HCT116 (cell line): ENCODE data around the gene C10orf62. TPM values are rescaled to one million over a fixed set of nuclear protein-coding genes. Genes with fewer than 3 reads are reported as not detected.

Experiments
- ATAC-seq: fragments of 200-7000 bp; cut with Tn5 transposase; 2 replicates; pipeline ENCODE4 v1.9.1; 2020; ENCODE audit warnings: mild to moderate bottlenecking, moderate library complexity
- BruUV-seq: library from RNA; stranded (reverse); fragments of 400-500 nt; replicated peaks from 2 replicates; lab custom pipeline; 2021; lab: Mats Ljungman, UMichigan
- CTCF ChIA-PET: fragments of 300-600 bp; sonication (Branson Sonifier 250); formaldehyde crosslinking; loops from one replicate; lab custom pipeline; 2021; ENCODE audit warnings: antibody characterized with exemption; lab: Charles Lee
- POLR2A ChIA-PET: fragments of 300-600, 350-600 bp; sonication (Branson Sonifier 250); formaldehyde crosslinking; loops from one replicate; lab custom pipeline; 2021; ENCODE audit warnings: antibody characterized with exemption; lab: Charles Lee
- RAD21 ChIA-PET, 2 experiments: fragments of 300-600 bp; sonication (Branson Sonifier 250); formaldehyde crosslinking; loops; one replicate each; lab custom pipeline; 2023; ENCODE audit warnings: low total read pairs in 2 of 2; ENCODE audit not compliant: uncharacterized antibody in 2 of 2, unreplicated experiment in 2 of 2, low non-redundant PET in 1 of 2; lab: Charles Lee
- DNase-seq: peaks from one replicate; pipeline ENCODE4 v3.0.0-alpha.2; 2010; ENCODE audit warnings: low read depth, low spot score
- H2AFZ ChIP-seq: fragments of 200-600 bp; shearing (Covaris generic), sonication (generic); 2 replicates; pipeline ENCODE4 v1.6.1; 2017; ENCODE audit warnings: low read depth, mixed run types, mixed read lengths, antibody characterized with exemption, low read length; ENCODE audit not compliant: poor library complexity, severe bottlenecking
- H3K27ac ChIP-seq: 2 replicates; pipeline ENCODE4 v1.5.1; 2012; ENCODE audit warnings: low read depth, low read length
- H3K27me3 ChIP-seq: fragments of 200-600 bp; sonication (generic); 2 replicates; pipeline ENCODE4 v1.6.1; 2016; ENCODE audit warnings: mixed run types, low read length, mixed read lengths; ENCODE audit not compliant: insufficient read depth
- H3K36me3 ChIP-seq, 2 experiments: fragments of 200-500 bp in 1 of 2; fragments of 200-600 bp in 1 of 2; sonication (Bioruptor generic) in 1 of 2; sonication (generic) in 1 of 2; 2 replicates each; pipeline versions ENCODE4 v1.5.1 to v1.6.1; 2014 to 2016; ENCODE audit warnings: low read length in 2 of 2, inconsistent platforms in 1 of 2, mixed read lengths in 1 of 2, mixed run types in 1 of 2; ENCODE audit not compliant: insufficient read depth in 2 of 2, control insufficient read depth in 1 of 2
- H3K4me1 ChIP-seq, 2 experiments: fragments of 200-600 bp in 1 of 2; sonication (generic) in 1 of 2; 2 replicates each; pipeline versions ENCODE4 v1.5.1 to v1.6.1; 2012 to 2017; ENCODE audit warnings: low read length in 2 of 2, inconsistent platforms in 1 of 2, mild to moderate bottlenecking in 1 of 2, mixed read lengths in 1 of 2, mixed run types in 1 of 2, moderate library complexity in 1 of 2; ENCODE audit not compliant: insufficient read depth in 2 of 2, control insufficient read depth in 1 of 2
- H3K4me2 ChIP-seq: fragments of 200-600 bp; sonication (generic); 2 replicates; pipeline ENCODE4 v1.6.1; 2017; ENCODE audit warnings: mixed run types, low read length, mixed read lengths
- H3K4me3 ChIP-seq, 2 experiments: fragments of 200-600 bp in 1 of 2; sonication (generic) in 1 of 2; replicated peaks in 1 of 2; 2 replicates each; pipeline ENCODE4 v1.5.1; 2011 to 2016; ENCODE audit warnings: low read length in 2 of 2, control low read depth in 1 of 2, low read depth in 1 of 2, mild to moderate bottlenecking in 1 of 2, mixed read lengths in 1 of 2, mixed run types in 1 of 2
- H3K79me2 ChIP-seq: fragments of 200-600 bp; sonication (generic); 2 replicates; pipeline ENCODE4 v1.6.1; 2017; ENCODE audit warnings: mild to moderate bottlenecking, mixed run types, low read length, moderate library complexity, mixed read lengths; ENCODE audit not compliant: insufficient read depth
- H3K9ac ChIP-seq: fragments of 200-600 bp; sonication (generic); 2 replicates; pipeline ENCODE4 v1.6.1; 2016; ENCODE audit warnings: low read length, mixed read lengths
- H3K9me2 ChIP-seq: fragments of 200-600 bp; sonication (generic), shearing (Covaris generic); 2 replicates; pipeline ENCODE4 v1.6.1; 2017; ENCODE audit warnings: mixed run types, mild to moderate bottlenecking, moderate library complexity; ENCODE audit not compliant: insufficient read depth
- H3K9me3 ChIP-seq, 2 experiments: fragments of 200-500 bp in 1 of 2; fragments of 200-600 bp in 1 of 2; sonication (Bioruptor generic) in 1 of 2; sonication (generic) in 1 of 2; 2 replicates each; pipeline ENCODE4 v1.6.1; 2014 to 2017; ENCODE audit warnings: low read length in 2 of 2, mixed read lengths in 2 of 2, inconsistent platforms in 1 of 2, low read depth in 1 of 2, mild to moderate bottlenecking in 1 of 2, mixed run types in 1 of 2, moderate library complexity in 1 of 2; ENCODE audit not compliant: control insufficient read depth in 1 of 2, insufficient read depth in 1 of 2
- H4K20me1 ChIP-seq: fragments of 200-600 bp; sonication (generic), shearing (Covaris generic); 2 replicates; pipeline ENCODE4 v1.6.1; 2017; ENCODE audit warnings: mixed run types, mild to moderate bottlenecking, moderate library complexity; ENCODE audit not compliant: insufficient read depth
- ATF3 ChIP-seq: IDR thresholded peaks from 2 replicates; pipeline ENCODE4 v1.6.1; 2012
- CBX3 ChIP-seq: IDR thresholded peaks from 2 replicates; pipeline ENCODE4 v1.6.1; 2012; ENCODE audit warnings: low read depth
- CEBPB ChIP-seq: IDR thresholded peaks from 2 replicates; pipeline ENCODE4 v1.6.1; 2012; ENCODE audit warnings: low read depth
- EGR1 ChIP-seq: IDR thresholded peaks from 2 replicates; pipeline ENCODE4 v1.6.1; 2012; ENCODE audit warnings: low read depth
- ELF1 ChIP-seq: IDR thresholded peaks from 2 replicates; pipeline ENCODE4 v1.6.1; 2012; ENCODE audit warnings: low read depth, borderline replicate concordance
- EZH2phosphoT487 ChIP-seq: fragments of 200-600 bp; IDR thresholded peaks from 2 replicates; pipeline ENCODE4 v1.6.1; 2018; ENCODE audit warnings: antibody characterized with exemption, borderline replicate concordance
- FOSL1 ChIP-seq: IDR thresholded peaks from 2 replicates; pipeline ENCODE4 v1.6.1; 2012; ENCODE audit warnings: low read depth
- POLR2A ChIP-seq: IDR thresholded peaks from 2 replicates; pipeline ENCODE4 v1.7.0; 2011; ENCODE audit warnings: borderline replicate concordance; ENCODE audit not compliant: insufficient read depth, insufficient read length; ENCODE audit errors: extremely low read depth
- RAD21 ChIP-seq: IDR thresholded peaks from 2 replicates; pipeline ENCODE4 v1.6.1; 2012; ENCODE audit warnings: low read depth, mild to moderate bottlenecking
- SIN3A ChIP-seq: IDR thresholded peaks from 2 replicates; pipeline ENCODE4 v1.6.1; 2012; ENCODE audit warnings: low read depth
- SP1 ChIP-seq: IDR thresholded peaks from 2 replicates; pipeline ENCODE4 v1.6.1; 2012; ENCODE audit warnings: low read depth
- SRF ChIP-seq: IDR thresholded peaks from 2 replicates; pipeline ENCODE4 v1.6.1; 2012; ENCODE audit warnings: low read depth
- YY1 ChIP-seq: IDR thresholded peaks from 2 replicates; pipeline ENCODE4 v1.6.1; 2011; ENCODE audit warnings: low read length, low read depth, moderate library complexity, mild to moderate bottlenecking; ENCODE audit not compliant: insufficient replicate concordance; ENCODE audit errors: extremely low read depth
- ZBTB33 ChIP-seq: IDR thresholded peaks from 2 replicates; pipeline ENCODE4 v1.6.1; 2011; ENCODE audit warnings: mild to moderate bottlenecking, low read length, moderate library complexity; ENCODE audit not compliant: insufficient replicate concordance; ENCODE audit errors: extremely low read depth
- ZNF274 ChIP-seq: fragments of 200-500 bp; sonication (Bioruptor generic); IDR thresholded peaks from 2 replicates; pipeline ENCODE4 v1.6.1; 2014; ENCODE audit warnings: mild to moderate bottlenecking, low read depth, low read length, inconsistent platforms
- intact Hi-C: fragments of 100-400 bp; cut with micrococcal nuclease; formaldehyde crosslinking; loops from 2 replicates; pipeline ENCODE4 v1.10.0; 2022
- total RNA-seq: library from RNA; stranded (reverse); gene quantifications from one replicate; pipeline ENCODE4 v1.2.1, GENCODE V29; 2021; ENCODE audit not compliant: unreplicated experiment
- TF ChIP-seq, protein P1 (sequence below), 3 experiments: fragments of 200-600 bp in 1 of 3; sonication (generic) in 1 of 3; IDR thresholded peaks in 2 of 3; conservative IDR thresholded peaks in 1 of 3; 2 replicates each; pipeline ENCODE4 v1.5.1; 2012 to 2017; ENCODE audit warnings: low read depth in 2 of 3, low read length in 2 of 3, antibody characterized with exemption in 1 of 3, borderline replicate concordance in 1 of 3, control low read depth in 1 of 3, mild to moderate bottlenecking in 1 of 3, mixed read lengths in 1 of 3, mixed run types in 1 of 3, moderate library complexity in 1 of 3; ENCODE audit not compliant: insufficient read depth in 1 of 3
- TF ChIP-seq, protein P2 (sequence below): IDR thresholded peaks from 2 replicates; pipeline ENCODE4 v1.6.1; 2012; ENCODE audit warnings: low read depth
- TF ChIP-seq, protein P3 (sequence below): IDR thresholded peaks from 2 replicates; pipeline ENCODE4 v1.6.1; 2012

C10orf62 gene
- total RNA-seq, 1 experiment from 2014 or later: 0.32 TPM

DNA sequence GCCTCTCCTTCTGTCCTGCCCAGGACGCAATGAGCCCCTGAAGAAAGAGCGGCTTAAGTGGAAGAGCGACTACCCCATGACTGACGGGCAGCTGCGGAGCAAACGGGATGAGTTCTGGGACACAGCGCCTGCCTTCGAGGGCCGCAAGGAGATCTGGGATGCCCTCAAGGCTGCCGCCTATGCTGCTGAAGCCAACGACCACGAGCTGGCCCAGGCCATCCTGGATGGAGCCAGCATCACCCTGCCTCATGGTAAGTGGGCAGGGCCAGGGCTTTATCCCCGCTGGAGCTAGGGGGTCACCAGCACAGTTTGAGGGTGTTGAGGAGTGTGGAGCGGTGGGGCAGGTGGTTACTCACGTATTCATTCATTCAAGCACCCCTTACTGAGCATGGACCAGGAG, 21.6 kb upstream of the C10orf62 start:
- Histone ChIP-seq H3K27me3 (no peaks in the 10 kb centered on the region), H3K4me3 (no peak overlapping the region), H3K79me2 (no peaks in the 10 kb centered on the region)
- no peak for TF ChIP-seq CBX3
- no peak for TF ChIP-seq ZNF274
- TF ChIP-seq, protein P1, sequence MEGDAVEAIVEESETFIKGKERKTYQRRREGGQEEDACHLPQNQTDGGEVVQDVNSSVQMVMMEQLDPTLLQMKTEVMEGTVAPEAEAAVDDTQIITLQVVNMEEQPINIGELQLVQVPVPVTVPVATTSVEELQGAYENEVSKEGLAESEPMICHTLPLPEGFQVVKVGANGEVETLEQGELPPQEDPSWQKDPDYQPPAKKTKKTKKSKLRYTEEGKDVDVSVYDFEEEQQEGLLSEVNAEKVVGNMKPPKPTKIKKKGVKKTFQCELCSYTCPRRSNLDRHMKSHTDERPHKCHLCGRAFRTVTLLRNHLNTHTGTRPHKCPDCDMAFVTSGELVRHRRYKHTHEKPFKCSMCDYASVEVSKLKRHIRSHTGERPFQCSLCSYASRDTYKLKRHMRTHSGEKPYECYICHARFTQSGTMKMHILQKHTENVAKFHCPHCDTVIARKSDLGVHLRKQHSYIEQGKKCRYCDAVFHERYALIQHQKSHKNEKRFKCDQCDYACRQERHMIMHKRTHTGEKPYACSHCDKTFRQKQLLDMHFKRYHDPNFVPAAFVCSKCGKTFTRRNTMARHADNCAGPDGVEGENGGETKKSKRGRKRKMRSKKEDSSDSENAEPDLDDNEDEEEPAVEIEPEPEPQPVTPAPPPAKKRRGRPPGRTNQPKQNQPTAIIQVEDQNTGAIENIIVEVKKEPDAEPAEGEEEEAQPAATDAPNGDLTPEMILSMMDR (IDR thresholded peaks at IDR 0.05 in 2 of 3, conservative IDR thresholded peaks at IDR 0.05 in 1 of 3; ENCODE audit: borderline replicate concordance in 1 of 3, insufficient read depth in 1 of 3, low read depth in 2 of 3, low read length in 2 of 3): no peak
- TF ChIP-seq ZBTB33: no peak
- no peak for TF ChIP-seq FOSL1
- TF ChIP-seq POLR2A: no peak
- TF ChIP-seq RAD21: no peak
- TF ChIP-seq, protein P2, sequence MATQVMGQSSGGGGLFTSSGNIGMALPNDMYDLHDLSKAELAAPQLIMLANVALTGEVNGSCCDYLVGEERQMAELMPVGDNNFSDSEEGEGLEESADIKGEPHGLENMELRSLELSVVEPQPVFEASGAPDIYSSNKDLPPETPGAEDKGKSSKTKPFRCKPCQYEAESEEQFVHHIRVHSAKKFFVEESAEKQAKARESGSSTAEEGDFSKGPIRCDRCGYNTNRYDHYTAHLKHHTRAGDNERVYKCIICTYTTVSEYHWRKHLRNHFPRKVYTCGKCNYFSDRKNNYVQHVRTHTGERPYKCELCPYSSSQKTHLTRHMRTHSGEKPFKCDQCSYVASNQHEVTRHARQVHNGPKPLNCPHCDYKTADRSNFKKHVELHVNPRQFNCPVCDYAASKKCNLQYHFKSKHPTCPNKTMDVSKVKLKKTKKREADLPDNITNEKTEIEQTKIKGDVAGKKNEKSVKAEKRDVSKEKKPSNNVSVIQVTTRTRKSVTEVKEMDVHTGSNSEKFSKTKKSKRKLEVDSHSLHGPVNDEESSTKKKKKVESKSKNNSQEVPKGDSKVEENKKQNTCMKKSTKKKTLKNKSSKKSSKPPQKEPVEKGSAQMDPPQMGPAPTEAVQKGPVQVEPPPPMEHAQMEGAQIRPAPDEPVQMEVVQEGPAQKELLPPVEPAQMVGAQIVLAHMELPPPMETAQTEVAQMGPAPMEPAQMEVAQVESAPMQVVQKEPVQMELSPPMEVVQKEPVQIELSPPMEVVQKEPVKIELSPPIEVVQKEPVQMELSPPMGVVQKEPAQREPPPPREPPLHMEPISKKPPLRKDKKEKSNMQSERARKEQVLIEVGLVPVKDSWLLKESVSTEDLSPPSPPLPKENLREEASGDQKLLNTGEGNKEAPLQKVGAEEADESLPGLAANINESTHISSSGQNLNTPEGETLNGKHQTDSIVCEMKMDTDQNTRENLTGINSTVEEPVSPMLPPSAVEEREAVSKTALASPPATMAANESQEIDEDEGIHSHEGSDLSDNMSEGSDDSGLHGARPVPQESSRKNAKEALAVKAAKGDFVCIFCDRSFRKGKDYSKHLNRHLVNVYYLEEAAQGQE: no peak
- TF ChIP-seq SRF: no peak
- TF ChIP-seq ELF1: no peak
- no peak for TF ChIP-seq SIN3A
- TF ChIP-seq, protein P3, sequence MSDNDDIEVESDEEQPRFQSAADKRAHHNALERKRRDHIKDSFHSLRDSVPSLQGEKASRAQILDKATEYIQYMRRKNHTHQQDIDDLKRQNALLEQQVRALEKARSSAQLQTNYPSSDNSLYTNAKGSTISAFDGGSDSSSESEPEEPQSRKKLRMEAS: no peak
- TF ChIP-seq EGR1: no peak
- TF ChIP-seq YY1: no peak
- TF ChIP-seq ATF3: no peak
- no peak for TF ChIP-seq CEBPB
- TF ChIP-seq SP1: no peak
- TF ChIP-seq EZH2phosphoT487: no peak
- TF ChIP-seq, all 23 proteins: peak for 0
- Histone ChIP-seq H3K9me2 (no peaks in the 10 kb centered on the region), H3K36me3 (no peaks in the 10 kb centered on the region), H3K4me1 (peaks cover 24 to 26% of the 10 kb centered on the region in 2 experiments), H3K9me3 (peaks cover 0 to 6% of the 10 kb centered on the region in 2 experiments; a peak in 1 of 4 replicates), H3K9ac (no peak overlapping the region), H3K4me2 (no peak overlapping the region), H3K27ac (no peak overlapping the region), H2AFZ (no peak overlapping the region), H4K20me1 (no peaks in the 10 kb centered on the region)
- DNase-seq: no peak
- intact Hi-C loops: no loop called here
- RAD21 ChIA-PET: no interaction called here
- POLR2A ChIA-PET: no interaction called here
- no peak for ATAC-seq
- CTCF ChIA-PET: no interaction called here
- BruUV-seq: no TSS peak
